ENCODE results near the gene PHETA2.
"Not testable (repeated sequence)": the region's sequence is repeated elsewhere in the genome, so short reads cannot be mapped to it uniquely, and the experiment has no call there.

PHETA2 gene

GRCh38 chr22:42061041-42061440, 13.0 kb upstream of the PHETA2 start:
- Histone ChIP-seq H3K9me3 (ENCODE audit: control insufficient read depth, low read length) (no peaks in the 10 kb centered on the region), H3K4me1 (ENCODE audit: control insufficient read depth, insufficient read depth, low read length) (no peaks in the 10 kb centered on the region), H3K4me3 (ENCODE audit: low read length) (no peak overlapping the region), H3K27me3 (ENCODE audit: control insufficient read depth, insufficient read depth, low read length) (no peaks in the 10 kb centered on the region), H3K9ac (ENCODE audit: low read length) (no peak overlapping the region), H3K36me3 (ENCODE audit: control insufficient read depth, insufficient read depth, low read length) (peaks cover 13% of the 10 kb centered on the region)

- Histone ChIP-seq H3K9me3 (ENCODE audit: control insufficient read depth, low read length) (no peaks in the 10 kb centered on the region), H3K9ac (ENCODE audit: low read length) (no peak overlapping the region), H3K4me3 (ENCODE audit: low read length) (no peak overlapping the region), H3K36me3 (ENCODE audit: control insufficient read depth, insufficient read depth, low read length) (peaks cover 13% of the 10 kb centered on the region), H3K27me3 (ENCODE audit: control insufficient read depth, insufficient read depth, low read length) (no peaks in the 10 kb centered on the region), H3K4me1 (ENCODE audit: control insufficient read depth, insufficient read depth, low read length) (no peaks in the 10 kb centered on the region)
These were observed 11.4 kb upstream of the PHETA2 start for GRCh38 chr22:42062506-42063170.

DNA sequence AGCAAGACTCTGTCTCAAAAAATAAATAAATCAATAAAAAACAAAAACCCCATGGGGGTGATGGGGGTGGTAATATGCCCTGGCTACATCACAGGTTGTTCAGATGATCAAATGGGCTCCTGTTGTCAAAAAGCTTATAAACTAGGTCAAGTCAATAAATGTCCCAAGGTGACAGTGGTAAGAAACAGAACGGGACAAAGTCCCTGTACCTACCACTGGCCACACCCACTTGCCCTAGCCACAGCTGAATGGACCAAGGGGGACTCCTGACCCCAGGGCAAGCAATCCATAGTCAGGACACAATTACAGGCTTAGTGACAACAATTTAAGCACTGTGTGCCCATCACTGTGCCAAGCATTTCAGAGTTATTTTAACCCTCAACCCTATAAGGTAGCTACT, 9.4 kb upstream of the PHETA2 start:
- Histone ChIP-seq H3K4me3 (ENCODE audit: low read length) (no peak overlapping the region), H3K4me1 (ENCODE audit: control insufficient read depth, insufficient read depth, low read length) (peaks cover 2% of the 10 kb centered on the region), H3K27me3 (ENCODE audit: control insufficient read depth, insufficient read depth, low read length) (no peaks in the 10 kb centered on the region), H3K9me3 (ENCODE audit: control insufficient read depth, low read length) (no peaks in the 10 kb centered on the region), H3K36me3 (ENCODE audit: control insufficient read depth, insufficient read depth, low read length) (peaks cover 12% of the 10 kb centered on the region), H3K9ac (ENCODE audit: low read length) (no peak overlapping the region)

- no peaks in the 10 kb centered on the region for H3K27me3 ChIP-seq (ENCODE audit: control insufficient read depth, insufficient read depth, low read length)
- H3K9ac ChIP-seq (ENCODE audit: low read length), result no peak overlapping the region
- H3K4me1 ChIP-seq (ENCODE audit: control insufficient read depth, insufficient read depth, low read length), result peaks cover 8% of the 10 kb centered on the region
- no peak overlapping the region for H3K4me3 ChIP-seq (ENCODE audit: low read length)
- peaks cover 3% of the 10 kb centered on the region for H3K36me3 ChIP-seq (ENCODE audit: control insufficient read depth, insufficient read depth, low read length)
- no peaks in the 10 kb centered on the region for H3K9me3 ChIP-seq (ENCODE audit: control insufficient read depth, low read length)
These were observed 8.5 kb upstream of the PHETA2 start for GRCh38 chr22:42065438-42066125.

- no peaks in the 10 kb centered on the region for H3K9me3 ChIP-seq (ENCODE audit: control insufficient read depth, low read length)
- H3K27me3 ChIP-seq (ENCODE audit: control insufficient read depth, insufficient read depth, low read length), result no peaks in the 10 kb centered on the region
- H3K9ac ChIP-seq (ENCODE audit: low read length), result no peak overlapping the region
- H3K4me1 ChIP-seq (ENCODE audit: control insufficient read depth, insufficient read depth, low read length), result peaks cover 10% of the 10 kb centered on the region
- H3K4me3 ChIP-seq (ENCODE audit: low read length), result no peak overlapping the region
- no peaks in the 10 kb centered on the region for H3K36me3 ChIP-seq (ENCODE audit: control insufficient read depth, insufficient read depth, low read length)
These were observed 7.8 kb upstream of the PHETA2 start for GRCh38 chr22:42066126-42066761.

GRCh38 chr22:42066937-42067336, 7.1 kb upstream of the PHETA2 start:
- Histone ChIP-seq H3K27me3 (ENCODE audit: control insufficient read depth, insufficient read depth, low read length) (no peaks in the 10 kb centered on the region), H3K36me3 (ENCODE audit: control insufficient read depth, insufficient read depth, low read length) (no peaks in the 10 kb centered on the region), H3K4me3 (ENCODE audit: low read length) (no peak overlapping the region), H3K9ac (ENCODE audit: low read length) (no peak overlapping the region), H3K9me3 (ENCODE audit: control insufficient read depth, low read length) (no peaks in the 10 kb centered on the region), H3K4me1 (ENCODE audit: control insufficient read depth, insufficient read depth, low read length) (peaks cover 14% of the 10 kb centered on the region)

DNA sequence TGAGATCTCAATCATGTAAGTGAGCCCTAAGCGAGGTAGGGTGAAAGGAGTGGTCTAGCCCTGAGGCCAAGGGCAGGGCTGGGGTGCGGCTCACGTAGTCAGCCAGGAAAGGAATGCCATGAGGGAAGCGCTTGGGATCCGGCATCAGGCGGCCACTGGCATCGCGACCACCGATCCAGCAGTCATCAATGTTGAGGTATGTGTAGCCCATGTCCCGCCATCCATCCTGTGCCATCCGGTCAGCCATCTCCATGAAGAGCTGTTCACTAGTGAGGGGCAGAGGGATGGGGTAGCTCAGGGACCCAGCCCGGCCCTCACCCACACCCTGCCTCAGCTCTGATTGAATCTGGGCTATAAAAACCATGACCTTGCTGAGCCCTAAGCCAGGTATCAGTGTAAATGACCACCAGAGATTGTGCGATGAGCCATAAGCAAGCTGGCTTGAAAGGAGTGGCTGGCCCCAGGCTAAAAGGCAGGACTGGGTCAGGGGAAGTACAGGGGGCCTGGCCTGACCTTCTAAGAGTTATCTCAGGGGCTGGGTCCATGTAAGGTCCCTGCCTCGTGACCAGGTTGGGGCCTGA, 6.3 kb upstream of the PHETA2 start:
- no peaks in the 10 kb centered on the region for H3K9me3 ChIP-seq (ENCODE audit: control insufficient read depth, low read length)
- H3K36me3 ChIP-seq (ENCODE audit: control insufficient read depth, insufficient read depth, low read length), result no peaks in the 10 kb centered on the region
- no peaks in the 10 kb centered on the region for H3K27me3 ChIP-seq (ENCODE audit: control insufficient read depth, insufficient read depth, low read length)
- H3K4me1 ChIP-seq (ENCODE audit: control insufficient read depth, insufficient read depth, low read length), result peaks cover 14% of the 10 kb centered on the region
- H3K4me3 ChIP-seq (ENCODE audit: low read length), result no peak overlapping the region
- no peak overlapping the region for H3K9ac ChIP-seq (ENCODE audit: low read length)

GRCh38 chr22:42068291-42068690, 5.8 kb upstream of the PHETA2 start:
- Histone ChIP-seq H3K9ac (ENCODE audit: low read length) (no peak overlapping the region), H3K9me3 (ENCODE audit: control insufficient read depth, low read length) (no peaks in the 10 kb centered on the region), H3K4me1 (ENCODE audit: control insufficient read depth, insufficient read depth, low read length) (peaks cover 14% of the 10 kb centered on the region), H3K27me3 (ENCODE audit: control insufficient read depth, insufficient read depth, low read length) (no peaks in the 10 kb centered on the region), H3K36me3 (ENCODE audit: control insufficient read depth, insufficient read depth, low read length) (no peaks in the 10 kb centered on the region), H3K4me3 (ENCODE audit: low read length) (no peak overlapping the region)

GRCh38 chr22:42069801-42070516, 4.1 kb upstream of the PHETA2 start:
- Histone ChIP-seq H3K9ac (ENCODE audit: low read length) (peak overlapping the region; percentile 72), H3K4me3 (ENCODE audit: low read length) (peak overlapping the region; percentile 48), H3K36me3 (ENCODE audit: control insufficient read depth, insufficient read depth, low read length) (no peaks in the 10 kb centered on the region), H3K4me1 (ENCODE audit: control insufficient read depth, insufficient read depth, low read length) (peaks cover 25% of the 10 kb centered on the region), H3K27me3 (ENCODE audit: control insufficient read depth, insufficient read depth, low read length) (no peaks in the 10 kb centered on the region), H3K9me3 (ENCODE audit: control insufficient read depth, low read length) (no peaks in the 10 kb centered on the region)

GRCh38 chr22:42070517-42071422, 3.3 kb upstream of the PHETA2 start, which contains the start of gene NAGA:
TSS of gene NAGA (minus strand) at chr22:42070812. CDS start at chr22:42070297, 515 bp downstream.
- no peaks in the 10 kb centered on the region for H3K36me3 ChIP-seq (ENCODE audit: control insufficient read depth, insufficient read depth, low read length)
- H3K9ac ChIP-seq (ENCODE audit: low read length), result peak within 1 kb of the TSS; percentile 72
- H3K4me3 ChIP-seq (ENCODE audit: low read length), result peak within 1 kb of the TSS; percentile 48
- H3K4me1 ChIP-seq (ENCODE audit: control insufficient read depth, insufficient read depth, low read length), result peaks cover 32% of the 10 kb centered on the region
- no peaks in the 10 kb centered on the region for H3K27me3 ChIP-seq (ENCODE audit: control insufficient read depth, insufficient read depth, low read length)
- H3K9me3 ChIP-seq (ENCODE audit: control insufficient read depth, low read length), result no peaks in the 10 kb centered on the region

- Histone ChIP-seq H3K9ac (ENCODE audit: low read length) (peak overlapping the region; percentile 72), H3K4me1 (ENCODE audit: control insufficient read depth, insufficient read depth, low read length) (peaks cover 32% of the 10 kb centered on the region)
- not testable (repeated sequence) for H3K27me3 ChIP-seq (ENCODE audit: control insufficient read depth, insufficient read depth, low read length); H3K4me3 ChIP-seq (ENCODE audit: low read length); H3K9me3 ChIP-seq (ENCODE audit: control insufficient read depth, low read length); H3K36me3 ChIP-seq (ENCODE audit: control insufficient read depth, insufficient read depth, low read length)
These were observed 2.5 kb upstream of the PHETA2 start for GRCh38 chr22:42071508-42071907.

Data from mucosa of stomach (tissue), 1 donor.